Lower leg skin (tissue), 4 donors: ENCODE measurements around the gene ARHGAP15. TPM values are rescaled to one million over a fixed set of nuclear protein-coding genes. Genes with fewer than 3 reads are reported as not detected.

Experiments
- DNase-seq, 2 donors: peaks; one replicate each; pipeline ENCODE4 v3.0.0-alpha.2; 2019; ENCODE audit warnings: low spot score in 2 of 2
- H3K4me3 ChIP-seq: fragments of 200-600 bp; sonication (generic); 2 replicates; pipeline ENCODE4 v1.5.1; 2017; ENCODE audit warnings: mild to moderate bottlenecking, low read depth; ENCODE audit not compliant: poor library complexity, severe bottlenecking
- CTCF ChIP-seq, 3 donors: fragments of 450-650 bp; IDR thresholded peaks; one replicate each; pipeline ENCODE4 v1.5.1; 2016; ENCODE audit warnings: antibody characterized with exemption in 3 of 3, mild to moderate bottlenecking in 3 of 3, moderate library complexity in 2 of 3
- POLR2A ChIP-seq, 2 donors: fragments of 450-650 bp; IDR thresholded peaks; one replicate each; pipeline ENCODE4 v1.6.1; 2016 to 2017; ENCODE audit warnings: antibody characterized with exemption in 2 of 2, mild to moderate bottlenecking in 1 of 2, moderate library complexity in 1 of 2
- WGBS, 2 donors: methylation state at CpG; one replicate each; pipeline ENCODE4 v1.1.5; 2018; 5-methylcytosine and 5-hydroxymethylcytosine counted together
- intact Hi-C: fragments of 100-400 bp; cut with DNase I; formaldehyde crosslinking; loops from one replicate; pipeline ENCODE4 v1.15.0; 2023; ENCODE audit warnings: low total_unique reads
- total RNA-seq, 4 donors: library from RNA; depleted of rRNA; stranded (reverse); fragments of >200 nt; gene quantifications; one replicate each; pipeline ENCODE4 v1.1.0, GENCODE V29; 2016

ARHGAP15 gene
- total RNA-seq, 4 donors from 2014 or later = 1.1 to 4.6 (median 2.4) TPM

- DNase-seq = no peak
- intact Hi-C loops = no loop called here
- 93% methylated on average over 2 of the region's 2 CpGs for WGBS, 2 donors
- H3K4me3 ChIP-seq = no peak overlapping the region
- TF ChIP-seq CTCF (IDR thresholded peaks at IDR 0.05) (no peak), POLR2A (IDR thresholded peaks at IDR 0.05) (no peak)
These were observed 232.1 kb downstream of the ARHGAP15 start for GRCh38 chr2:143361346-143361745.

DNA sequence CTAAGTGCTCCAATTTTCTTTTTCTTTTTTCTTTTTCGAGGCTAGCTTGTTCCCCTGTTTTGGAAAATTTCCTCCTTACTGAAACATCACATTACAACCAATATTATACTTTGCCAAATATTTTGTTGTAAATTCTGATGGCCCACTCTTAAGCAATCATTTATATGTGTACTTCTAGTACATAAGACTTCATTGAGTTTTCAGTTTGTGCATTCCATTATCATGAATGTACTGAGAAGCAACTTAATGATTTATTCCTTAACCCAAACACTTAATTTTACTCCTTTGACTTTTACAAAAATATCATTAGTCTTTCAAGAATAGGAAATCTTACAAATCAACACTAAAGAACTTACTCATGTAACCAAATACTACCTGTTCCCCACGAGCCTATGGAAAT, 242.4 kb downstream of the ARHGAP15 start:
- DNase-seq = no peak
- H3K4me3 ChIP-seq = no peak overlapping the region
- 76 to 77% methylated on average over 2 of the region's 2 CpGs for WGBS, 2 donors
- intact Hi-C loops = no loop called here
- TF ChIP-seq POLR2A (IDR thresholded peaks at IDR 0.05) (no peak), CTCF (IDR thresholded peaks at IDR 0.05) (no peak)

- intact Hi-C loops = no loop called here
- H3K4me3 ChIP-seq = no peak overlapping the region
- 90 to 96% methylated on average over 3 of the region's 3 CpGs for WGBS, 2 donors
- TF ChIP-seq POLR2A (IDR thresholded peaks at IDR 0.05) (no peak), CTCF (IDR thresholded peaks at IDR 0.05) (no peak)
- DNase-seq = no peak
These were observed 246.2 kb downstream of the ARHGAP15 start for GRCh38 chr2:143375384-143375880.

GRCh38 chr2:143378996-143379395, 249.8 kb downstream of the ARHGAP15 start:
- 92 to 95% methylated on average over 2 of the region's 2 CpGs for WGBS, 2 donors
- no peak overlapping the region for H3K4me3 ChIP-seq
- intact Hi-C loops = no loop called here
- no peak for TF ChIP-seq CTCF (IDR thresholded peaks at IDR 0.05)
- TF ChIP-seq POLR2A (IDR thresholded peaks at IDR 0.05) = no peak
- DNase-seq = no peak

GRCh38 chr2:143379955-143380354, 250.7 kb downstream of the ARHGAP15 start:
- DNase-seq = no peak
- 64 to 71% methylated on average over 1 of the region's 1 CpG for WGBS, 2 donors
- intact Hi-C loops = no loop called here
- no peak overlapping the region for H3K4me3 ChIP-seq
- TF ChIP-seq POLR2A (IDR thresholded peaks at IDR 0.05) (no peak), CTCF (IDR thresholded peaks at IDR 0.05) (no peak)

DNA sequence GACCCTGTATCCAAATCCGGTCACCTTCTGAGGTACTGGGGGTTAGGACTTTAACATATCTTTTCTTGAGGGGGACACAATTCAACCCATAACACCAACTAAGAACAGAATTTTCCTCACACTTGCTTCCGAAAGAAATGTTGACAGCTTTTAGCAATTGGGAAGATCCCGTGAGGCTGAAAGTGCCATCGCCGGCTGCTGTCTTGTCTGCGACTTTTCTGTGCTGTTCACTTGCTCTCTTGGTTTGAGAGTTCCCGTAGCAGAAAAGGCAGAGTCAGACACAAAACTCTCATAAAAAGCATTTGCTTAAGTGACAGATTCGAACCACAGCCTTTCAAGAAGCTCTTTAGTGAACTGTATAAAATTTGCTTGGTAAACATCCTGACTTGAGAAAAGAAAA, 253.4 kb downstream of the ARHGAP15 start:
- no peak overlapping the region for H3K4me3 ChIP-seq
- intact Hi-C loops = no loop called here
- WGBS, 2 donors = 89 to 91% methylated on average over 8 of the region's 8 CpGs
- DNase-seq = no peak
- TF ChIP-seq CTCF (IDR thresholded peaks at IDR 0.05) = no peak
- no peak for TF ChIP-seq POLR2A (IDR thresholded peaks at IDR 0.05)
